Esophagus squamous epithelium (tissue), 5 donors: ENCODE results near the gene ACSL1. TPM values are rescaled to one million over a fixed set of nuclear protein-coding genes. Genes with fewer than 3 reads are reported as not detected.

Experiments
- DNase-seq: peaks from one replicate; lab custom pipeline; 2025; lab: John Stamatoyannopoulos, UW
- H3K27ac ChIP-seq, 4 donors: fragments of 200-600 bp; sonication (generic); one replicate each; pipeline ENCODE4 v1.5.1; 2016 to 2019; ENCODE audit warnings: mild to moderate bottlenecking in 1 of 4
- H3K27me3 ChIP-seq, 4 donors: fragments of 200-600 bp; sonication (generic); 1 replicate in 3 of 4; 2 replicates in 1 of 4; pipeline versions ENCODE4 v1.5.1 to v1.6.0; 2017 to 2021; ENCODE audit warnings: antibody characterized with exemption in 1 of 4
- H3K36me3 ChIP-seq, 3 donors: fragments of 200-600 bp; sonication (generic); one replicate each; pipeline ENCODE4 v1.5.1; 2016 to 2019
- H3K4me1 ChIP-seq, 3 donors: fragments of 200-600 bp; sonication (generic); one replicate each; pipeline ENCODE4 v1.5.1; 2017 to 2019
- H3K4me3 ChIP-seq, 4 donors: fragments of 200-600 bp; sonication (generic); 1 replicate in 3 of 4; 2 replicates in 1 of 4; pipeline ENCODE4 v1.5.1; 2016 to 2019; ENCODE audit warnings: mild to moderate bottlenecking in 2 of 4, moderate library complexity in 1 of 4
- H3K9me3 ChIP-seq, 3 donors: fragments of 200-600 bp; sonication (generic); one replicate each; pipeline ENCODE4 v1.5.1; 2016 to 2019
- CTCF ChIP-seq, 6 experiments: fragments of 450-650 bp in 4 of 6; fragments of 200-600 bp in 2 of 6; sonication (generic) in 2 of 6; IDR thresholded peaks; one replicate each; pipeline ENCODE4 v1.5.1; 2016 to 2019; ENCODE audit warnings: antibody characterized with exemption in 6 of 6, mild to moderate bottlenecking in 4 of 6, moderate library complexity in 4 of 6
- POLR2A ChIP-seq, 4 donors: fragments of 450-650 bp; IDR thresholded peaks; one replicate each; pipeline ENCODE4 v1.6.1; 2017; ENCODE audit warnings: antibody characterized with exemption in 4 of 4, mild to moderate bottlenecking in 4 of 4, moderate library complexity in 3 of 4
- WGBS, 2 donors: methylation state at CpG; one replicate each; pipeline ENCODE4 v1.1.5; 2018; 5-methylcytosine and 5-hydroxymethylcytosine counted together
- intact Hi-C: fragments of 100-400 bp; cut with DNase I; formaldehyde crosslinking; loops from one replicate; pipeline ENCODE4 v1.15.0; 2022
- total RNA-seq, 4 donors: library from RNA; depleted of rRNA; stranded (reverse); fragments of >200 nt; gene quantifications; one replicate each; pipeline ENCODE4 v1.1.0, GENCODE V29; 2016
- donor health status: DM: yes; HTN: yes; CAD: no.

The ACSL1 gene
- total RNA-seq, 4 donors from 2014 or later, result 59.7 to 101 (median 73.8) TPM

GRCh38 chr4:184826691-184827270, 1.0 kb upstream of the ACSL1 start:
- no peaks in the 10 kb centered on the region for H3K36me3 ChIP-seq
- WGBS, 2 donors, result 44 to 45% methylated on average over 4 to 12 of the region's 15 CpGs
- H3K4me3 ChIP-seq, result peak overlapping the region; percentile 58 to 92 (median 70)
- H3K27ac ChIP-seq, result peak overlapping the region; percentile 85 to 94 (median 91)
- no peak for TF ChIP-seq CTCF (IDR thresholded peaks at IDR 0.05)
- no peak for TF ChIP-seq POLR2A (IDR thresholded peaks at IDR 0.05)
- H3K9me3 ChIP-seq, result no peaks in the 10 kb centered on the region
- intact Hi-C loops, result no loop called here
- H3K4me1 ChIP-seq, result peaks cover 3 to 29% (median 9%) of the 10 kb centered on the region in 3 donors
- H3K27me3 ChIP-seq, result no peaks in the 10 kb centered on the region
- no peak for DNase-seq

GRCh38 chr4:184825141-184825895, 450 bp downstream of the ACSL1 start:
- DNase-seq, result no peak
- WGBS, 2 donors, result 10% methylated on average over 8 of the region's 92 CpGs; no CpG with 5 or more reads in 1 of the 2 donors

GRCh38 chr4:184824776-184825084, 1.0 kb downstream of the ACSL1 start:
- no peaks in the 10 kb centered on the region for H3K9me3 ChIP-seq
- no peaks in the 10 kb centered on the region for H3K27me3 ChIP-seq
- H3K36me3 ChIP-seq, result no peaks in the 10 kb centered on the region
- H3K4me3 ChIP-seq, result peak overlapping the region; percentile 58 to 92 (median 70)
- intact Hi-C loops, result no loop called here
- no peak for DNase-seq
- peak overlapping the region; percentile 72 to 94 (median 90) for H3K27ac ChIP-seq
- H3K4me1 ChIP-seq, result peaks cover 3 to 43% (median 9%) of the 10 kb centered on the region in 3 donors
- 17 to 39% methylated on average over 6 of the region's 6 CpGs for WGBS, 2 donors
- TF ChIP-seq CTCF (IDR thresholded peaks at IDR 0.05) (no peak), POLR2A (IDR thresholded peaks at IDR 0.05) (no peak)

More at GRCh38 chr4:184825141-184825895, 450 bp downstream of the ACSL1 start:
- TF ChIP-seq POLR2A (IDR thresholded peaks at IDR 0.05) (no peak), CTCF (IDR thresholded peaks at IDR 0.05) (no peak)
- peak overlapping the region; percentile 72 to 94 (median 90) for H3K27ac ChIP-seq
- H3K4me3 ChIP-seq, result peak overlapping the region; percentile 58 to 92 (median 70)
- H3K36me3 ChIP-seq, result no peaks in the 10 kb centered on the region
- H3K27me3 ChIP-seq, result no peaks in the 10 kb centered on the region
- H3K4me1 ChIP-seq, result peaks cover 3 to 37% (median 9%) of the 10 kb centered on the region in 3 donors
- intact Hi-C loops, result no loop called here
- H3K9me3 ChIP-seq, result no peaks in the 10 kb centered on the region

GRCh38 chr4:184824081-184824775, 1.5 kb downstream of the ACSL1 start:
- H3K27ac ChIP-seq, result peak overlapping the region in 1 of 4 donors; percentile 94
- no peaks in the 10 kb centered on the region for H3K36me3 ChIP-seq
- WGBS, 2 donors, result 73 to 75% methylated on average over 12 to 13 of the region's 13 CpGs
- H3K9me3 ChIP-seq, result no peaks in the 10 kb centered on the region
- intact Hi-C loops, result no loop called here
- TF ChIP-seq POLR2A (IDR thresholded peaks at IDR 0.05) (no peak), CTCF (IDR thresholded peaks at IDR 0.05) (no peak)
- DNase-seq, result no peak
- peak overlapping the region in 3 of 4 donors; percentile 65 to 92 (median 74) for H3K4me3 ChIP-seq
- H3K27me3 ChIP-seq, result no peaks in the 10 kb centered on the region
- H3K4me1 ChIP-seq, result peaks cover 3 to 48% (median 9%) of the 10 kb centered on the region in 3 donors
